K562 (cell line): ENCODE results near the gene FRRS1. TPM values are rescaled to one million over a fixed set of nuclear protein-coding genes. Genes with fewer than 3 reads are reported as not detected.

Experiments used
- ATAC-seq: fragments of 200-7000 bp; cut with Tn5 transposase; 3 replicates; pipeline ENCODE4 v1.9.1; 2020; ENCODE audit warnings: moderate library complexity
- BruUV-seq: library from RNA; stranded (reverse); fragments of 400-500 nt; replicated peaks from 2 replicates; lab custom pipeline; 2021; lab: Mats Ljungman, UMichigan
- CTCF ChIA-PET: fragments of 300-600 bp; formaldehyde crosslinking; extraction: SDS; loops from one replicate; lab custom pipeline; 2021; ENCODE audit warnings: low intra/inter-chr PET ratio; lab: Yijun Ruan, JAX
- POLR2A ChIA-PET: fragments of 300-600, 350-650 bp; sonication (Branson Sonifier 250); formaldehyde crosslinking; extraction: SDS; loops from one replicate; lab custom pipeline; 2021; ENCODE audit warnings: antibody characterized with exemption, inconsistent platforms; lab: Yijun Ruan, JAX
- DNase-seq, 4 experiments: peaks; one replicate each; pipeline versions ENCODE4 v3.0.0 to v3.0.0-alpha.2; 2011 to 2018; ENCODE audit warnings: low spot score in 3 of 4, mixed read lengths in 3 of 4; ENCODE audit errors: extremely low read depth in 1 of 4
- FAIRE-seq: peaks from 2 replicates; lab custom pipeline; 2011; peaks lifted over from hg19 to GRCh38; lab: Jason Lieb, UNC
- H2AFZ ChIP-seq: 2 replicates; pipeline ENCODE4 v1.6.0; 2011; ENCODE audit warnings: low read depth, low read length, control low read depth, inconsistent platforms
- H3K27ac ChIP-seq: fragments of 200-600 bp; 3 replicates; pipeline ENCODE4 v1.8.0; 2011; ENCODE audit warnings: low read depth, mild to moderate bottlenecking, control low read depth, inconsistent platforms, low read length, moderate library complexity, mixed read lengths; ENCODE audit errors: extremely low read depth
- H3K27me3 ChIP-seq, 2 experiments: fragments of 300-600 bp in 1 of 2; 2 replicates in 1 of 2; 3 replicates in 1 of 2; pipeline versions ENCODE4 v1.6.0 to v1.8.0; 2011; ENCODE audit warnings: inconsistent platforms in 2 of 2, low read length in 2 of 2, mild to moderate bottlenecking in 1 of 2, mixed read lengths in 1 of 2, moderate library complexity in 1 of 2; ENCODE audit not compliant: control insufficient read depth in 2 of 2, insufficient read depth in 2 of 2
- H3K36me3 ChIP-seq: fragments of 300-600 bp; 3 replicates; pipeline ENCODE4 v1.8.0; 2011; ENCODE audit warnings: mild to moderate bottlenecking, low read length, inconsistent platforms; ENCODE audit not compliant: control insufficient read depth, insufficient read depth
- H3K4me1 ChIP-seq, 2 experiments: fragments of 200-600 bp in 1 of 2; replicated peaks in 1 of 2; 2 replicates in 1 of 2; 3 replicates in 1 of 2; pipeline versions ENCODE4 v1.5.1 to v1.8.0; 2011; ENCODE audit warnings: inconsistent platforms in 2 of 2, low read length in 2 of 2, mild to moderate bottlenecking in 1 of 2, mixed read lengths in 1 of 2, moderate library complexity in 1 of 2; ENCODE audit not compliant: control insufficient read depth in 2 of 2, insufficient read depth in 2 of 2
- H3K4me2 ChIP-seq: 2 replicates; pipeline ENCODE4 v1.6.1; 2011; ENCODE audit warnings: low read length, control low read depth, inconsistent platforms, mixed read lengths; ENCODE audit not compliant: insufficient read depth
- H3K4me3 ChIP-seq: fragments of 200-600 bp; sonication (generic), shearing (Covaris generic); 2 replicates; pipeline ENCODE4 v1.5.1; 2016; ENCODE audit warnings: control low read depth, inconsistent platforms
- H3K79me2 ChIP-seq: fragments of 200-600 bp; 3 replicates; pipeline ENCODE4 v1.8.0; 2011; ENCODE audit warnings: low read length, inconsistent platforms; ENCODE audit not compliant: control insufficient read depth, insufficient read depth
- H3K9ac ChIP-seq, 2 experiments: 2 replicates each; pipeline versions ENCODE4 v1.6.0 to v1.6.1; 2011; ENCODE audit warnings: low read depth in 2 of 2, low read length in 2 of 2, control low read depth in 1 of 2, inconsistent platforms in 1 of 2, mild to moderate bottlenecking in 1 of 2, mixed read lengths in 1 of 2; ENCODE audit not compliant: insufficient read depth in 1 of 2
- H3K9me1 ChIP-seq: one replicate; pipeline ENCODE4 v1.6.0; 2011; ENCODE audit warnings: inconsistent platforms, mild to moderate bottlenecking, low read length, moderate library complexity; ENCODE audit not compliant: control insufficient read depth, insufficient read depth
- H3K9me3 ChIP-seq: replicated peaks from 2 replicates; pipeline ENCODE4 v1.5.1; 2011; ENCODE audit warnings: low read depth, low read length, inconsistent platforms; ENCODE audit not compliant: control insufficient read depth, insufficient read depth
- H4K20me1 ChIP-seq: replicated peaks from 2 replicates; pipeline ENCODE4 v1.6.1; 2011; ENCODE audit warnings: low read length, inconsistent platforms, mixed read lengths; ENCODE audit not compliant: control insufficient read depth, insufficient read depth
- E2F1 ChIP-seq: sonication (generic); formaldehyde crosslinking; IDR thresholded peaks from 2 replicates; pipeline ENCODE4 v1.8.1; 2023; ENCODE audit warnings: mild to moderate bottlenecking, missing genetic modification reagents, moderate library complexity
- TAF7 ChIP-seq: fragments of 450-650 bp; IDR thresholded peaks from 2 replicates; pipeline ENCODE4 v1.6.1; 2016; ENCODE audit warnings: missing genetic modification characterization, missing compliant biosample characterization
- ZKSCAN1 ChIP-seq: fragments of 150-350 bp; IDR thresholded peaks from 2 replicates; pipeline ENCODE4 v1.6.1; 2016; ENCODE audit warnings: low read depth, low read length
- ZNF239 ChIP-seq: fragments of 250-450 bp; sonication (Bioruptor Pico); IDR thresholded peaks from 2 replicates; pipeline ENCODE4 v1.4.0; 2020; ENCODE audit warnings: mild to moderate bottlenecking
- WGBS: fragments of 100-300 bp; shearing (Covaris generic); methylation state at CpG from one replicate; pipeline ENCODE4 v1.1.6; 2016; ENCODE audit warnings: low coverage, mixed read lengths; ENCODE audit not compliant: insufficient coverage; ENCODE audit errors: missing lambda C conversion rate; 5-methylcytosine and 5-hydroxymethylcytosine counted together
- in situ Hi-C: fragments of 300-500 bp; cut with MboI; formaldehyde crosslinking; loops from 4 replicates; pipeline ENCODE4 v1.15.0; 2018; ENCODE audit warnings: inconsistent platforms, mixed read lengths
- intact Hi-C: fragments of 100-400 bp; cut with micrococcal nuclease; formaldehyde crosslinking; loops from 2 replicates; pipeline ENCODE4 v1.14.2; 2022
- polyA plus RNA-seq, 8 experiments: library from polyadenylated mRNA; depleted of rRNA in 4 of 8; stranded (reverse) in 5 of 8; unstranded in 3 of 8; fragments of >200 nt; fragmentation: Nextera tagmentation in 2 of 8; fragmentation: Illumina TruSeq in 1 of 8; extraction: Ambion mirVana in 2 of 8; extraction: Trizol in 1 of 8; gene quantifications; 2 replicates each; pipeline versions ENCODE4 v1.2.1 to v1.2.3, GENCODE V29; 2011 to 2014; ENCODE audit warnings: inconsistent platforms in 1 of 8, missing spikeins in 1 of 8
- total RNA-seq, 7 experiments: library from RNA; depleted of rRNA in 6 of 7; stranded (reverse); fragments of >200 nt in 6 of 7; fragmentation: Illumina TruSeq in 2 of 7; extraction: Trizol in 2 of 7; gene quantifications; 2 replicates each; pipeline versions ENCODE4 v1.2.1 to v1.2.3, GENCODE V29; 2011 to 2021; ENCODE audit warnings: low replicate concordance in 1 of 7

Gene FRRS1
- total and polyA plus RNA-seq, 9 of the 15 experiments (the other 6 are each of a cell fraction or from before 2014, with no cell fraction given): 0.87 to 54.0 (median 23.7) TPM

- no peak overlapping the region for H3K9ac ChIP-seq
- peaks cover 62% of the 10 kb centered on the region for H3K36me3 ChIP-seq
- no peak overlapping the region for H3K27ac ChIP-seq
- H2AFZ ChIP-seq: no peak overlapping the region
- no peaks in the 10 kb centered on the region for H3K79me2 ChIP-seq
- in situ Hi-C loops (no loop called here), intact Hi-C loops (no loop called here)
- no peaks in the 10 kb centered on the region for H3K9me3 ChIP-seq
- BruUV-seq: no TSS peak
- H3K9me1 ChIP-seq: no peaks in the 10 kb centered on the region
- H3K4me2 ChIP-seq: no peak overlapping the region
- DNase-seq (no peak), FAIRE-seq (no peak), ATAC-seq (no peak)
- H3K27me3 ChIP-seq: no peaks in the 10 kb centered on the region
- CTCF ChIA-PET: no interaction called here
- H4K20me1 ChIP-seq: no peaks in the 10 kb centered on the region
- no peak for TF ChIP-seq ZKSCAN1
- no peak for TF ChIP-seq TAF7 (tag)
- TF ChIP-seq ZNF239 (CRISPR knock-in tag): no peak
- TF ChIP-seq E2F1 (CRISPR knock-in tag): no peak
- peaks cover 0 to 5% of the 10 kb centered on the region in 2 experiments; a peak in 1 of 5 replicates for H3K4me1 ChIP-seq
- POLR2A ChIA-PET: interaction anchor here (0.7 to 1.2 kb wide), 3 partner anchors 9 to 27 kb away, joined by 3 read pairs; no protein-coding TSS in a partner anchor
- H3K4me3 ChIP-seq: no peak overlapping the region
- 67% methylated on average over 1 of the region's 1 CpG for WGBS
Observed at GRCh38 chr1:99731384-99731783, 35.1 kb downstream of the FRRS1 start.
